Mesodermal cell (in vitro differentiated cells): ENCODE data around the gene MRPL10.
"Not testable (repeated sequence)": the region's sequence is repeated elsewhere in the genome, so short reads cannot be mapped to it uniquely, and the experiment has no call there.

Experiments
- H3K27ac ChIP-seq: 2 replicates; pipeline ENCODE4 v1.7.0; 2013; ENCODE audit warnings: mild to moderate bottlenecking, low read depth, low read length, moderate library complexity; ENCODE audit not compliant: severe bottlenecking
- H3K36me3 ChIP-seq: 2 replicates; pipeline ENCODE4 v1.7.1; 2013; ENCODE audit warnings: mild to moderate bottlenecking, low read length, moderate library complexity; ENCODE audit not compliant: control insufficient read depth, insufficient read depth
- H3K4me1 ChIP-seq: one replicate; pipeline ENCODE4 v1.7.1; 2013; ENCODE audit warnings: mild to moderate bottlenecking, low read length; ENCODE audit not compliant: insufficient read depth, control insufficient read depth, poor library complexity, severe bottlenecking
- H3K4me3 ChIP-seq: 2 replicates; pipeline ENCODE4 v1.7.0; 2013; ENCODE audit warnings: low read length, control low read depth, mild to moderate bottlenecking; ENCODE audit not compliant: insufficient read depth, poor library complexity, severe bottlenecking; ENCODE audit errors: extremely low read depth
- H3K9me3 ChIP-seq: 2 replicates; pipeline ENCODE4 v1.7.1; 2013; ENCODE audit warnings: mild to moderate bottlenecking, low read length, moderate library complexity; ENCODE audit not compliant: control insufficient read depth
- WGBS, 2 experiments: methylation state at CpG; one replicate each; pipeline ENCODE4 v1.1.5; 2013; ENCODE audit warnings: missing lambda C conversion rate in 2 of 2; ENCODE audit not compliant: insufficient coverage in 2 of 2; 5-methylcytosine and 5-hydroxymethylcytosine counted together

MRPL10 gene

GRCh38 chr17:47785538-47786123, 45.7 kb downstream of the MRPL10 start:
- Histone ChIP-seq H3K27ac (no peak overlapping the region), H3K4me1 (peaks cover 5% of the 10 kb centered on the region), H3K4me3 (no peak overlapping the region), H3K36me3 (no peaks in the 10 kb centered on the region), H3K9me3 (no peaks in the 10 kb centered on the region)
- WGBS, 2 experiments: 30 to 38% methylated on average over 2 to 4 of the region's 5 CpGs

DNA sequence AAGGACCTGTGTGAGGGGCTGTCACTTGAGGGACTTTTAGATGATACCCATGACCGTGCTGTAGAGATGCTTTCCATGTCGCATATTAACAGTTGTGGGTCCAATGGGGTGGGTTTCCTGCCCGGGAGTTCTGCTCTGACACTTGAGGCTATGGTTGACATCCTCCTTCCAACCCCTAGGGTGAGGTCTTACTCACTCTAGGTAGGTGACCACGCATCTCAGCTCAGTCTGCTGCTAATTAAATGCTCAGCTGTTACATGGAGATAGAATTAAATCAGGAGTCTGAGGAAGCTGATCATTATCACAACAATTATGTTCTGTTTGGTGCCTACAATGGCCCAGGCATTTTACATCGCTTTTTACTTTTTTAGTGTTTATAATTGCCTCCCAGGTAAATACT, 49.9 kb downstream of the MRPL10 start:
- Histone ChIP-seq H3K9me3 (no peaks in the 10 kb centered on the region), H3K27ac (no peak overlapping the region), H3K4me1 (no peaks in the 10 kb centered on the region), H3K4me3 (no peak overlapping the region), H3K36me3 (no peaks in the 10 kb centered on the region)
- 61 to 90% methylated on average over 2 to 3 of the region's 5 CpGs for WGBS, 2 experiments

GRCh38 chr17:47778184-47778635, 53.1 kb downstream of the MRPL10 start:
- WGBS, 2 experiments: 82 to 94% methylated on average over 25 to 40 of the region's 45 CpGs
- Histone ChIP-seq H3K36me3 (no peaks in the 10 kb centered on the region), H3K4me3 (no peak overlapping the region), H3K27ac (no peak overlapping the region), H3K4me1 (no peaks in the 10 kb centered on the region), H3K9me3 (no peaks in the 10 kb centered on the region)

DNA sequence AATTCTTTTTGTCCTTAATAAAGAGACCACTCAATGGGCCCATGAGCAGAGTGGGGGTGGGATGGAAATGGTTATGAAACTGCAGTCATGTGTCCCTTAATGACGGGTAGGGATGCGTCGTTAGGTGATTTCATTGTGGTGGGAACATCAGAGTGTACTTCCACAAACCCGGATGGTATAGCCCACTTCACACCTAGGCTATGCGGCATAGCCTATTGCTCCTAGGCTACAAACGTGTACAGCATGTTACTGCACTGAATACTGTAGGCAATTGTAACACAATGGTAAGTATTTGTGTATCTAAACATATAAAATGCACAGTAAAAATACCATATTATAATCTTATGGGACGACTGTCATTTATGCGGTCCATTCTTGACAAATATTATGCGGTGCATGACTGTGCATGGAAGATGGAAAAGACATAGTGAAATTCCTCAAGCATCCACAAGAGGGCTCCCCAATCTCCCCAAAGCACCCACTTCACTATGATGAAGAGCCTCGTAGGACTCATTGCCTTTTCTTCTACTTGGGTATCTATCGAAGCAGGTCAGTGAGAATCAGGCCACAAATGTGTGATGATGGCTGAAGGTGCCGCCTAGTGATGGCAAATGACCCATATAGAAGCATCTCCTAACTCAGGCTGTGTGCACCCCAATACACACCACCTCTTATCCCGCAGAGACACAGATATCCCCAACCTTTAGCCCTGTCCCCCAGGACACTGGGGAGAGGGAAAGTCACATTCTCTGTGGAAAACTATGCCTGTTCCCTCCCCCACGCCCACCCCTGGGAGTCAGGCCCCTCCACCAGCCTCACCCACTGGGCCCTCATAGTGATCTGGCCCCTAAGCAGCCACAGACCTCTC, 54.8 kb downstream of the MRPL10 start:
- no peak overlapping the region for H3K27ac ChIP-seq
- H3K4me1 ChIP-seq: no peaks in the 10 kb centered on the region
- 20 to 25% methylated on average over 3 to 5 of the region's 14 CpGs for WGBS, 2 experiments

GRCh38 chr17:47774987-47775580, 56.3 kb downstream of the MRPL10 start:
- Histone ChIP-seq H3K4me1 (no peaks in the 10 kb centered on the region), H3K9me3 (no peaks in the 10 kb centered on the region), H3K27ac (no peak overlapping the region), H3K36me3 (no peaks in the 10 kb centered on the region), H3K4me3 (no peak overlapping the region)
- 78 to 85% methylated on average over 1 of the region's 1 CpG for WGBS, 2 experiments

More for the DNA sequence above, 54.8 kb downstream of the MRPL10 start:
- Histone ChIP-seq H3K4me3 (no peak overlapping the region), H3K9me3 (no peaks in the 10 kb centered on the region), H3K36me3 (no peaks in the 10 kb centered on the region)

GRCh38 chr17:47774331-47774730, 57.0 kb downstream of the MRPL10 start:
- Histone ChIP-seq H3K36me3 (no peaks in the 10 kb centered on the region), H3K9me3 (no peaks in the 10 kb centered on the region), H3K27ac (no peak overlapping the region), H3K4me1 (no peaks in the 10 kb centered on the region), H3K4me3 (no peak overlapping the region)
- 43 to 55% methylated on average over 3 to 4 of the region's 4 CpGs for WGBS, 2 experiments

- not testable (repeated sequence) for H3K4me3 ChIP-seq, H3K36me3 ChIP-seq, H3K9me3 ChIP-seq, H3K27ac ChIP-seq, H3K4me1 ChIP-seq
- 75 to 86% methylated on average over 5 to 7 of the region's 9 CpGs for WGBS, 2 experiments
These were observed 57.7 kb downstream of the MRPL10 start for GRCh38 chr17:47773649-47774048.
